Measurements from ENCODE around the gene STK24.
"Not testable (repeated sequence)": the region's sequence is repeated elsewhere in the genome, so short reads cannot be mapped to it uniquely, and the experiment has no call there.

DNA sequence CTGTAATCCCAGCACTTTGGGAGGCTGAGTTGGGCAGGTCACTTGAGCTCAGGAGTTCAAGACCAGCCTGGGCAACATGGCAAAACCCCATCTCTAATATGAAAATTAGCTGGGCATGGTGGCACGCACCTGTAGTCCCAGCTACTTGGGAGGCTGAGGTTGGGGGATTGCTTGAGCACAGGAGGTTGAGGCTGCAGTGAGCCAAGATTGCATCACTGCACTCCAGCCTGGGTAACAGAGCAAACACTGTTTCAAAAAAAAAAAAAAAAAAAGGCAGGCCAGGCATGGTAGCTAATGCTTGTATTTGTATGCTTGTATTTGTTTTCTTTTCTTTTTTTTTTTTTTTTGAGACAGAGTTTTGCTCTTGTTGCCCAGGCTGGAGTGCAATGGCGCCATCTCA, 38.7 kb upstream of the STK24 start:
- not testable (repeated sequence) for TF ChIP-seq POLR2A (IDR thresholded peaks at IDR 0.05)
- TF ChIP-seq, protein P1, sequence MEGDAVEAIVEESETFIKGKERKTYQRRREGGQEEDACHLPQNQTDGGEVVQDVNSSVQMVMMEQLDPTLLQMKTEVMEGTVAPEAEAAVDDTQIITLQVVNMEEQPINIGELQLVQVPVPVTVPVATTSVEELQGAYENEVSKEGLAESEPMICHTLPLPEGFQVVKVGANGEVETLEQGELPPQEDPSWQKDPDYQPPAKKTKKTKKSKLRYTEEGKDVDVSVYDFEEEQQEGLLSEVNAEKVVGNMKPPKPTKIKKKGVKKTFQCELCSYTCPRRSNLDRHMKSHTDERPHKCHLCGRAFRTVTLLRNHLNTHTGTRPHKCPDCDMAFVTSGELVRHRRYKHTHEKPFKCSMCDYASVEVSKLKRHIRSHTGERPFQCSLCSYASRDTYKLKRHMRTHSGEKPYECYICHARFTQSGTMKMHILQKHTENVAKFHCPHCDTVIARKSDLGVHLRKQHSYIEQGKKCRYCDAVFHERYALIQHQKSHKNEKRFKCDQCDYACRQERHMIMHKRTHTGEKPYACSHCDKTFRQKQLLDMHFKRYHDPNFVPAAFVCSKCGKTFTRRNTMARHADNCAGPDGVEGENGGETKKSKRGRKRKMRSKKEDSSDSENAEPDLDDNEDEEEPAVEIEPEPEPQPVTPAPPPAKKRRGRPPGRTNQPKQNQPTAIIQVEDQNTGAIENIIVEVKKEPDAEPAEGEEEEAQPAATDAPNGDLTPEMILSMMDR (IDR thresholded peaks at IDR 0.05): not testable (repeated sequence)
